ENCODE results near the gene ABHD4. TPM values are rescaled to one million over a fixed set of nuclear protein-coding genes. Genes with fewer than 3 reads are reported as not detected.
"Not testable (repeated sequence)": the region's sequence is repeated elsewhere in the genome, so short reads cannot be mapped to it uniquely, and the experiment has no call there.

Gene ABHD4
- total RNA-seq, 1 donor from 2014 or later: 34.1 TPM

GRCh38 chr14:22563987-22564386 is 34.1 kb upstream of the ABHD4 start:
- no peak for TF ChIP-seq CTCF (conservative IDR thresholded peaks at IDR 0.05)
- no peaks in the 10 kb centered on the region for H3K9me3 Mint-ChIP-seq
- H3K36me3 Mint-ChIP-seq: peaks cover 25% of the 10 kb centered on the region
- DNase-seq (ENCODE audit: extremely low spot score, unreplicated experiment): no peak
- H3K27ac Mint-ChIP-seq: no peak overlapping the region
- H3K4me1 Mint-ChIP-seq (ENCODE audit: unreplicated experiment): peaks cover 41% of the 10 kb centered on the region
- H3K27me3 Mint-ChIP-seq: no peaks in the 10 kb centered on the region
- no peak overlapping the region for H3K4me3 Mint-ChIP-seq

DNA sequence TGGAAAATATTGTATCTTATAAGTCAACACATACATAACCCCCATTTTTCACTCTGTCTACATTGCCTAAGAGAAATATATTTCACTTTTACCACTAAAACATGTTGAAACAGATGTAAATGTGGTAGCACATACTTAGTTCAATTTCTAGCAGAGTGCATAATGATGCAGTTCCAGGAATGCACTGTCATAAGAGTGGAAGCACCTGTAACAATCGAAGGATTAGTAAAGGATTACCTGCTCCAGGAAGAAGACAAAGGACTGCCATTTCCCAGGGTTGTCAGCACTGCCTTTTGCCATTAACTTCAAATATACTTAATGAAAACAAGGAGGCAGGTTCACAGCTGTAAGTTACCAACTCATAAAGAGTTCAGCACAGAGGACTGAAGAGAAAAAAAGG is 33.6 kb upstream of the ABHD4 start:
- H3K4me1 Mint-ChIP-seq (ENCODE audit: unreplicated experiment): peaks cover 37% of the 10 kb centered on the region
- DNase-seq (ENCODE audit: extremely low spot score, unreplicated experiment): no peak
- no peak overlapping the region for H3K4me3 Mint-ChIP-seq
- no peak for TF ChIP-seq CTCF (conservative IDR thresholded peaks at IDR 0.05)
- no peaks in the 10 kb centered on the region for H3K9me3 Mint-ChIP-seq
- H3K27me3 Mint-ChIP-seq: no peaks in the 10 kb centered on the region
- peak overlapping the region; percentile 23 for H3K27ac Mint-ChIP-seq
- H3K36me3 Mint-ChIP-seq: peaks cover 26% of the 10 kb centered on the region

GRCh38 chr14:22565391-22565945 is 32.6 kb upstream of the ABHD4 start:
- Mint-ChIP-seq H3K4me3 (no peak overlapping the region), H3K4me1 (ENCODE audit: unreplicated experiment) (peaks cover 34% of the 10 kb centered on the region), H3K27me3 (no peaks in the 10 kb centered on the region), H3K9me3 (no peaks in the 10 kb centered on the region), H3K27ac (peak overlapping the region; percentile 3), H3K36me3 (peaks cover 31% of the 10 kb centered on the region)
- TF ChIP-seq CTCF (conservative IDR thresholded peaks at IDR 0.05): no peak
- no peak for DNase-seq (ENCODE audit: extremely low spot score, unreplicated experiment)

DNA sequence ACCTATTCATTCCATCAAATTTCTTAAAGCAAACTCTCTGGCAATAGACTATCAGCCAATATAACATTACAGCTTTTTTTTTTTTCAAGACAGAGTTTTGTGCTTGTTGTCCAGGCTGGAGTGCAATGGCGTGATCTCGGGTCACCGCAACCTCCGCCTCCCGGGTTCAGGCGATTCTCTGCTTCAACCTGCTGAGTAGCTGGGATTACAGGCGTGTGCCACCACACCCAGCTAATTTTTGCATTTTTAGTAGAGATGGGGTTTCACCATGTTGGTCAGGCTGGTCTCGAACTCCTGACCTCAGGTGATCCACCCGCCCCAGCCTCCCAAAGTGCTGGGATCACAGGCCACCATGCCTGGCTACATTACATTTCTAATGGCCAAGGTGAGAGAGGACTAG is 31.8 kb upstream of the ABHD4 start:
- peaks cover 34% of the 10 kb centered on the region for H3K36me3 Mint-ChIP-seq
- not testable (repeated sequence) for DNase-seq (ENCODE audit: extremely low spot score, unreplicated experiment); H3K9me3 Mint-ChIP-seq; H3K27ac Mint-ChIP-seq; H3K27me3 Mint-ChIP-seq; H3K4me3 Mint-ChIP-seq
- H3K4me1 Mint-ChIP-seq (ENCODE audit: unreplicated experiment): peaks cover 30% of the 10 kb centered on the region

DNA sequence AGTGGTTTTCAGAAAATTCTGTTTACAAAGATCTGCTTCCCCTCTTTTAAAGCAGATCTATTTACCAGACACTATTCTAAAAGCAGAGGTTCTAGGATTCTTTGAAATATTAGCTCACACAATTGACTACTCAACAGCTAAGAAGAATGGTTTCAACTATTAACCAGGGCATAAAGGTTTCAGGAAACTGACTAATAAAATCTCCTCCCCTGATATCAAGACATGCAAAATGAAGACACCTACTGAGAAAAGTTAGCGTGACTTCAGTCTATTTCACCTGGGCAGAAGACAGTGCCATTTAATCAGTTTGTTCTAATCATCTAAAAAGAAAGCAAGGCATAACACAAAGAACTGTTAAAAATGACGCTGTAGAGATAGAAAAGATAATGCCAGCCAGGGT is 31.3 kb upstream of the ABHD4 start:
- Mint-ChIP-seq H3K36me3 (peaks cover 29% of the 10 kb centered on the region), H3K9me3 (no peaks in the 10 kb centered on the region), H3K4me1 (ENCODE audit: unreplicated experiment) (peaks cover 24% of the 10 kb centered on the region), H3K4me3 (no peak overlapping the region), H3K27me3 (no peaks in the 10 kb centered on the region), H3K27ac (no peak overlapping the region)
- no peak for DNase-seq (ENCODE audit: extremely low spot score, unreplicated experiment)
- TF ChIP-seq CTCF (conservative IDR thresholded peaks at IDR 0.05): no peak

GRCh38 chr14:22567437-22567836 is 30.7 kb upstream of the ABHD4 start:
- H3K27ac Mint-ChIP-seq: no peak overlapping the region
- DNase-seq (ENCODE audit: extremely low spot score, unreplicated experiment): no peak
- peaks cover 29% of the 10 kb centered on the region for H3K36me3 Mint-ChIP-seq
- H3K4me3 Mint-ChIP-seq: no peak overlapping the region
- H3K4me1 Mint-ChIP-seq (ENCODE audit: unreplicated experiment): peaks cover 23% of the 10 kb centered on the region
- H3K9me3 Mint-ChIP-seq: no peaks in the 10 kb centered on the region
- H3K27me3 Mint-ChIP-seq: no peaks in the 10 kb centered on the region
- no peak for TF ChIP-seq CTCF (conservative IDR thresholded peaks at IDR 0.05)

Data from type B pancreatic cell (in vitro differentiated cells).